H1 (cell line): ENCODE results near the gene OVCA2. TPM values are rescaled to one million over a fixed set of nuclear protein-coding genes. Genes with fewer than 3 reads are reported as not detected.

ENCODE experiments used
- CTCF ChIA-PET: fragments of 300-600 bp; sonication (Branson Sonifier 250); formaldehyde crosslinking; loops from one replicate; lab custom pipeline; 2021; ENCODE audit not compliant: partially characterized antibody; lab: Charles Lee
- POLR2A ChIA-PET: fragments of 300-600 bp; sonication (Branson Sonifier 250); formaldehyde crosslinking; loops from one replicate; lab custom pipeline; 2021; ENCODE audit warnings: inconsistent platforms; ENCODE audit not compliant: partially characterized antibody; lab: Charles Lee
- DNase-seq, 2 experiments: peaks; one replicate each; pipeline versions ENCODE4 v3.0.0 to v3.0.0-alpha.2; 2010 to 2022; ENCODE audit warnings: low spot score in 2 of 2, low read depth in 1 of 2, mixed read lengths in 1 of 2
- FAIRE-seq: peaks from 2 replicates; lab custom pipeline; 2011; peaks lifted over from hg19 to GRCh38; lab: Jason Lieb, UNC
- H2AFZ ChIP-seq: 2 replicates; pipeline ENCODE4 v1.8.1; 2012; ENCODE audit warnings: low read length, inconsistent platforms
- H2AK5ac ChIP-seq: 2 replicates; pipeline ENCODE4 v1.6.1; 2013; ENCODE audit warnings: low read depth, low read length
- H2BK120ac ChIP-seq: replicated peaks from 2 replicates; pipeline ENCODE3; 2013; ENCODE audit warnings: low read depth, low read length, inconsistent platforms
- H2BK12ac ChIP-seq: 2 replicates; pipeline ENCODE4 v1.6.1; 2013; ENCODE audit warnings: low read depth, low read length
- H2BK15ac ChIP-seq: 2 replicates; pipeline ENCODE4 v1.6.1; 2013; ENCODE audit warnings: low read length
- H2BK20ac ChIP-seq: 2 replicates; pipeline ENCODE4 v1.6.1; 2013; ENCODE audit warnings: low read length
- H2BK5ac ChIP-seq: 2 replicates; pipeline ENCODE4 v1.6.1; 2013; ENCODE audit warnings: low read depth, low read length
- H3K14ac ChIP-seq: 2 replicates; pipeline ENCODE4 v1.6.1; 2013; ENCODE audit warnings: inconsistent platforms; ENCODE audit not compliant: insufficient read length
- H3K18ac ChIP-seq: 2 replicates; pipeline ENCODE4 v1.6.1; 2013; ENCODE audit warnings: low read length; ENCODE audit errors: extremely low read depth
- H3K23ac ChIP-seq: 2 replicates; pipeline ENCODE4 v1.6.1; 2013; ENCODE audit warnings: inconsistent platforms; ENCODE audit not compliant: insufficient read length
- H3K23me2 ChIP-seq: 2 replicates; pipeline ENCODE4 v1.6.1; 2013; ENCODE audit warnings: low read depth, low read length
- H3K27ac ChIP-seq: 2 replicates; pipeline ENCODE4 v1.6.1; 2011; ENCODE audit warnings: low read depth, low read length, inconsistent platforms
- H3K27me3 ChIP-seq, 4 experiments: replicated peaks in 1 of 4; 1 replicate in 1 of 4; 2 replicates in 3 of 4; pipeline versions ENCODE4 v1.6.1 to v1.8.1; 2011 to 2013; ENCODE audit warnings: low read length in 3 of 4, mild to moderate bottlenecking in 3 of 4, inconsistent platforms in 2 of 4, mixed read lengths in 2 of 4, moderate library complexity in 1 of 4; ENCODE audit not compliant: control insufficient read depth in 3 of 4, insufficient read depth in 3 of 4; ENCODE audit errors: extremely low read depth in 1 of 4
- H3K36me3 ChIP-seq, 4 experiments: 2 replicates each; pipeline versions ENCODE4 v1.6.1 to v1.8.1; 2011 to 2013; ENCODE audit warnings: mild to moderate bottlenecking in 4 of 4, low read length in 3 of 4, moderate library complexity in 2 of 4, control low read depth in 1 of 4, inconsistent platforms in 1 of 4; ENCODE audit not compliant: insufficient read depth in 4 of 4, control insufficient read depth in 2 of 4
- H3K4ac ChIP-seq: replicated peaks from 2 replicates; pipeline ENCODE3; 2013; ENCODE audit warnings: low read length, low read depth, mixed read lengths, inconsistent platforms; ENCODE audit not compliant: insufficient read length
- H3K4me1 ChIP-seq, 4 experiments: replicated peaks in 1 of 4; 1 replicate in 1 of 4; 2 replicates in 3 of 4; pipeline versions ENCODE4 v1.6.1 to v1.8.1; 2011 to 2013; ENCODE audit warnings: low read length in 3 of 4, inconsistent platforms in 2 of 4, mixed read lengths in 1 of 4; ENCODE audit not compliant: insufficient read depth in 4 of 4, control insufficient read depth in 3 of 4
- H3K4me2 ChIP-seq, 2 experiments: 2 replicates each; pipeline versions ENCODE4 v1.6.1 to v1.8.1; 2011 to 2013; ENCODE audit warnings: low read depth in 2 of 2, low read length in 2 of 2, control low read depth in 1 of 2, inconsistent platforms in 1 of 2, mild to moderate bottlenecking in 1 of 2; ENCODE audit not compliant: insufficient read depth in 1 of 2
- H3K4me3 ChIP-seq, 4 experiments: fragments of 200-600, 300-600 bp in 1 of 4; sonication (generic), shearing (Covaris generic), sonication (Bioruptor Twin) in 1 of 4; 2 replicates each; pipeline versions ENCODE4 v1.5.1 to v1.8.1; 2011 to 2016; ENCODE audit warnings: low read length in 4 of 4, low read depth in 3 of 4, control low read depth in 2 of 4, inconsistent platforms in 2 of 4, mild to moderate bottlenecking in 2 of 4, mixed read lengths in 1 of 4, moderate library complexity in 1 of 4; ENCODE audit not compliant: insufficient read depth in 2 of 4; ENCODE audit errors: extremely low read depth in 1 of 4
- H3K56ac ChIP-seq: replicated peaks from 2 replicates; pipeline ENCODE3; 2013; ENCODE audit warnings: low read depth, mild to moderate bottlenecking, mixed read lengths, low read length, inconsistent platforms; ENCODE audit not compliant: insufficient read length
- H3K79me1 ChIP-seq: 2 replicates; pipeline ENCODE4 v1.6.1; 2013; ENCODE audit warnings: low read depth, low read length, control low read depth
- H3K79me2 ChIP-seq, 2 experiments: 2 replicates each; pipeline versions ENCODE4 v1.6.1 to v1.8.1; 2012 to 2013; ENCODE audit warnings: low read length in 2 of 2, mild to moderate bottlenecking in 2 of 2, inconsistent platforms in 1 of 2; ENCODE audit not compliant: insufficient read depth in 2 of 2, control insufficient read depth in 1 of 2
- H3K9ac ChIP-seq, 4 experiments: replicated peaks in 1 of 4; 1 replicate in 1 of 4; 2 replicates in 3 of 4; pipeline versions ENCODE4 v1.6.1 to v1.8.1; 2011 to 2013; ENCODE audit warnings: low read depth in 3 of 4, low read length in 3 of 4, control low read depth in 2 of 4, mild to moderate bottlenecking in 2 of 4, moderate library complexity in 2 of 4, inconsistent platforms in 1 of 4; ENCODE audit errors: extremely low read depth in 1 of 4
- H3K9me3 ChIP-seq, 2 experiments: 2 replicates each; pipeline versions ENCODE4 v1.6.1 to v1.8.1; 2012 to 2013; ENCODE audit warnings: mild to moderate bottlenecking in 2 of 2, moderate library complexity in 2 of 2, control low read depth in 1 of 2, inconsistent platforms in 1 of 2, low read depth in 1 of 2, low read length in 1 of 2, mixed read lengths in 1 of 2; ENCODE audit not compliant: insufficient read depth in 2 of 2
- H4K20me1 ChIP-seq, 2 experiments: replicated peaks in 1 of 2; 2 replicates each; pipeline versions ENCODE3 to v1.8.1; 2011 to 2013; ENCODE audit warnings: inconsistent platforms in 2 of 2, low read length in 2 of 2, mild to moderate bottlenecking in 1 of 2; ENCODE audit not compliant: insufficient read depth in 2 of 2, control insufficient read depth in 1 of 2
- H4K5ac ChIP-seq: 2 replicates; pipeline ENCODE4 v1.6.1; 2013; ENCODE audit warnings: low read length, low read depth, mixed read lengths, inconsistent platforms; ENCODE audit not compliant: insufficient read length
- H4K8ac ChIP-seq: 2 replicates; pipeline ENCODE4 v1.8.0; 2013; ENCODE audit warnings: mild to moderate bottlenecking, moderate library complexity, low read length, inconsistent platforms; ENCODE audit not compliant: insufficient read depth; ENCODE audit errors: extremely low read depth
- H4K91ac ChIP-seq: replicated peaks from 2 replicates; pipeline ENCODE3; 2013; ENCODE audit warnings: low read length, mixed read lengths, inconsistent platforms; ENCODE audit not compliant: insufficient read length
- BCL11A ChIP-seq, 2 experiments: IDR thresholded peaks; one replicate each; pipeline ENCODE4 v1.6.1; 2011; ENCODE audit warnings: low read depth in 2 of 2, low read length in 2 of 2, mild to moderate bottlenecking in 2 of 2
- EZH2 ChIP-seq: fragments of 200-600 bp; sonication (generic); IDR thresholded peaks from 2 replicates; pipeline ENCODE4 v1.7.1; 2012; ENCODE audit warnings: low read depth, mild to moderate bottlenecking, moderate library complexity, low read length, inconsistent platforms; ENCODE audit not compliant: severe bottlenecking
- JUND ChIP-seq: IDR thresholded peaks from 2 replicates; pipeline ENCODE4 v1.6.1; 2011; ENCODE audit warnings: mild to moderate bottlenecking, improper control_type of control experiment, low read length
- RAD21 ChIP-seq, 2 experiments: IDR thresholded peaks in 1 of 2; conservative IDR thresholded peaks in 1 of 2; 2 replicates each; pipeline ENCODE4 v1.6.1; 2011; ENCODE audit warnings: low read depth in 2 of 2, low read length in 2 of 2, improper control_type of control experiment in 1 of 2, inconsistent platforms in 1 of 2, mild to moderate bottlenecking in 1 of 2, moderate library complexity in 1 of 2
- SIRT6 ChIP-seq: IDR thresholded peaks from one replicate; pipeline ENCODE4 v1.7.1; 2012; ENCODE audit warnings: low read length, inconsistent platforms
- SIX5 ChIP-seq: IDR thresholded peaks from 2 replicates; pipeline ENCODE4 v1.6.1; 2011; ENCODE audit warnings: mild to moderate bottlenecking, low read depth, low read length
- YY1 ChIP-seq: IDR thresholded peaks from 2 replicates; pipeline ENCODE4 v1.6.1; 2011; ENCODE audit warnings: low read depth, mild to moderate bottlenecking, low read length
- WGBS, 2 experiments: shearing (Covaris generic) in 1 of 2; methylation state at CpG; one replicate each; pipeline versions ENCODE4 v1.1.6 to v1.1.7; 2013 to 2015; ENCODE audit warnings: low lambda C conversion rate in 2 of 2, mixed read lengths in 2 of 2, inconsistent platforms in 1 of 2, low coverage in 1 of 2, missing lambda C conversion rate in 1 of 2; ENCODE audit not compliant: insufficient replicate concordance in 2 of 2, insufficient coverage in 1 of 2, insufficient read length in 1 of 2; ENCODE audit errors: extremely low coverage in 1 of 2, missing lambda C conversion rate in 1 of 2; 5-methylcytosine and 5-hydroxymethylcytosine counted together
- long read RNA-seq, 2 experiments: library from RNA in 1 of 2; library from capped mRNA in 1 of 2; stranded (forward); transcript quantifications; one replicate each; pipeline ENCODE4 v2.0.0, GENCODE V29; 2021; ENCODE audit warnings: inconsistent platforms in 1 of 2
- polyA minus RNA-seq, 3 experiments: library from RNA; depleted of rRNA, polyadenylated mRNA; stranded (reverse); fragments of >200 nt; gene quantifications; 1 replicate in 2 of 3; 2 replicates in 1 of 3; pipeline ENCODE4 v1.2.3, GENCODE V29; 2011
- polyA plus RNA-seq, 7 experiments: library from polyadenylated mRNA; depleted of rRNA in 3 of 7; stranded (reverse) in 5 of 7; unstranded in 2 of 7; fragments of >200 nt in 5 of 7; fragments of 200-250 nt in 2 of 7; gene quantifications; 1 replicate in 5 of 7; 2 replicates in 1 of 7; 4 replicates in 1 of 7; pipeline versions ENCODE4 v1.2.1 to v1.2.3, GENCODE V29; 2011 to 2013; ENCODE audit warnings: missing spikeins in 2 of 7, mixed read lengths in 2 of 7
- total RNA-seq: library from RNA; stranded (reverse); fragmentation: NEBNext Ultra II Directional; extraction: Animal tissue kit (Norgen Biotek cat#: 25700); gene quantifications from 2 replicates; pipeline ENCODE4 v1.2.1, GENCODE V29; 2021

The OVCA2 gene
- total RNA-seq (14.9 and 15.3 TPM in 2 replicates), polyA plus RNA-seq (2011; rRNA removed) (34.5 and 37.0 TPM in 2 replicates), polyA minus RNA-seq (2011; rRNA and poly(A)+ RNA removed) (18.9 TPM in 2 replicates)
- polyA plus RNA-seq (2011; cell fraction: cytosol; rRNA removed): 24.4 TPM
- 22.7 TPM for polyA plus RNA-seq (2011; cell fraction: nucleus; rRNA removed)
- polyA plus RNA-seq (2012, experiment 1 of 2): 17.7 to 21.4 TPM (median 18.6 TPM) in 4 replicates
- 42.5 TPM for polyA plus RNA-seq (2012, experiment 2 of 2)
- 23.4 TPM for polyA plus RNA-seq (2013, experiment 1 of 2)
- 23.8 TPM for polyA plus RNA-seq (2013, experiment 2 of 2)
- 7.5 TPM for polyA minus RNA-seq (2011; cell fraction: cytosol; rRNA and poly(A)+ RNA removed)
- 5.2 TPM for polyA minus RNA-seq (2011; cell fraction: nucleus; rRNA and poly(A)+ RNA removed)
- long read RNA-seq, experiment 1, transcript OVCA2-201 (2 exons, 1,122 nt): major isoform, 15 of 23 reads
- long read RNA-seq, experiment 1, partial matches to known transcripts: 0 of 23 reads
- long read RNA-seq, experiment 1, other reads (novel, unspliced or antisense): 8 of 23 reads
- long read RNA-seq, experiment 2, partial matches to known transcripts: 0 of 2 reads
- long read RNA-seq, experiment 2, other reads (novel, unspliced or antisense): 2 of 2 reads

DNA sequence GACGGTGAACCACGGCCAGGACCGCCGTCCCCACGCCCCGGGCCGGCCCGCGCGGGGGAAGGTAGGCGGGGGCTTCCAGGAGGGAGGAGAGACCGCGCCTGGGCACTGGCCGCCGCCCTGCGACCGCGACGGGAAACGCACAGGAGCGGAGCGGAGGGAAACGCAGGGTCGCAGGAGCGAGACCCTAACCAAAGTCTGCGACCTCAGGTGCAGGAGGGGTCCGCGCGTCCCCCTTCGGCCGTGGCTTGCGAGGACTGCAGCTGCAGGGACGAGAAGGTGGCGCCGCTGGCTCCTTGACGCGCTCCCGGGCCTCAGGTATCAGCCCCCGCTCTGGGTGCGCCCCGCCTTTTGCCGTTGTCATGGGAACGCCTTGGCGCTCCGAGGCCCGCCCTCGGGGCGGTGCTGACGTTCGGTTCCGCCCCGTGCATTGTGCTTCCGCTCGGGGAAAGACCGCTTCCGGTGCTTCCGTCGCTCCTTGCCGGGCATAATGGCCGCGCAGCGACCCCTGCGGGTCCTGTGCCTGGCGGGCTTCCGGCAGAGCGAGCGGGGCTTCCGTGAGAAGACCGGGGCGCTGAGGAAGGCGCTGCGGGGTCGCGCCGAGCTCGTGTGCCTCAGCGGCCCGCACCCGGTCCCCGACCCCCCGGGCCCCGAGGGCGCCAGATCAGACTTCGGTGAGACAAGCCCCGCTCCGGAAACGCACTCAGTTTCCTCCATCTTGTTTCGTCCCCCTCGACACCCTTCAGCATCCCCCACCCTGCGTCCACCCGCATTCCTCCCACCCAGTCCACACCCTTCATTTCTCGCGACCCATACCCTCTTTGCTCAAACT is at the start of gene OVCA2:
TSS of gene OVCA2 (plus strand) at position 462 of the 829 bp plus-strand sequence. CDS start at position 488, 26 bp downstream.
- H2BK15ac ChIP-seq: no peak within 1 kb of the TSS; the same call in 1 of the 2 replicates
- FAIRE-seq: no peak
- ChIA-PET POLR2A (interaction anchor here (0.5 to 1.6 kb wide), 4 partner anchors 12 to 133 kb away, joined by 3 read pairs; no protein-coding TSS in a partner anchor), CTCF (interaction anchor here (0.5 to 3.1 kb wide), 15 partner anchors 9 to 241 kb away, joined by 3 to 17 read pairs (median 4); partner anchors contain the start of gene RTN4RL1)
- no peak within 1 kb of the TSS for H3K23ac ChIP-seq
- no peak within 1 kb of the TSS for H4K91ac ChIP-seq
- H3K9me3 ChIP-seq: no peaks in the 10 kb centered on the region
- H3K23me2 ChIP-seq: peaks cover 5% of the 10 kb centered on the region; the same call in 1 of the 2 replicates
- peak within 1 kb of the TSS; percentile 58 to 82 (median 71) for H3K4me3 ChIP-seq
- H2BK20ac ChIP-seq: no peak within 1 kb of the TSS
- peak within 1 kb of the TSS; percentile 4 for H4K5ac ChIP-seq
- H3K27me3 ChIP-seq: peaks cover 0 to 2% (median 0%) of the 10 kb centered on the region in 4 experiments; a peak in 1 of 7 replicates
- H3K4me2 ChIP-seq: peak within 1 kb of the TSS; percentile 61 to 91
- no peak within 1 kb of the TSS; the same call in 1 of the 2 replicates for H3K18ac ChIP-seq
- no peak within 1 kb of the TSS for H2BK120ac ChIP-seq
- H3K79me1 ChIP-seq: peaks cover 4% of the 10 kb centered on the region
- H3K56ac ChIP-seq: no peak within 1 kb of the TSS
- 0 out of 2 replicates have a peak within 1 kb of the TSS, but pooled peaks have one; percentile 34 for H2AK5ac ChIP-seq
- peak within 1 kb of the TSS; percentile 93; the same call in 1 of the 2 replicates for H4K8ac ChIP-seq
- H4K20me1 ChIP-seq: peaks cover 0 to 3% of the 10 kb centered on the region in 2 experiments
- H3K9ac ChIP-seq: peak within 1 kb of the TSS in 3 of 4 experiments; percentile 65 to 74 (median 72); a peak in 6 of 7 replicates
- H3K14ac ChIP-seq: no peak within 1 kb of the TSS
- WGBS, 2 experiments: 2% methylated on average over 72 of the region's 93 CpGs; no CpG with 5 or more reads in 1 of the 2 experiments
- peak within 1 kb of the TSS; percentile 74 for H3K27ac ChIP-seq
- H2BK12ac ChIP-seq: 0 out of 2 replicates have a peak within 1 kb of the TSS, but pooled peaks have one; percentile 4
- peak in 1 of 2 experiments; percentile 96 for DNase-seq
- H3K36me3 ChIP-seq: peaks cover 0 to 9% (median 2%) of the 10 kb centered on the region in 4 experiments; a peak in 4 of 8 replicates
- no peaks in the 10 kb centered on the region for H3K79me2 ChIP-seq
- H2AFZ ChIP-seq: peak within 1 kb of the TSS; percentile 43; the same call in 1 of the 2 replicates
- H3K4ac ChIP-seq: no peak within 1 kb of the TSS
- peak within 1 kb of the TSS; percentile 66 for H2BK5ac ChIP-seq
- peaks cover 0 to 6% (median 5%) of the 10 kb centered on the region in 4 experiments; a peak in 4 of 7 replicates for H3K4me1 ChIP-seq
- no peak for TF ChIP-seq SIRT6
- TF ChIP-seq SIX5: peak; percentile 27; the same call in 1 of the 2 replicates
- no peak for TF ChIP-seq BCL11A (IDR thresholded peaks at IDR 0.05; ENCODE audit: low read depth in 2 of 2, low read length in 2 of 2)
- no peak for TF ChIP-seq JUND
- TF ChIP-seq RAD21 (IDR thresholded peaks at IDR 0.05 in 1 of 2, conservative IDR thresholded peaks at IDR 0.05 in 1 of 2; ENCODE audit: low read depth in 2 of 2, low read length in 2 of 2): peak; percentile 58 to 75
- TF ChIP-seq YY1: peak; percentile 97
- TF ChIP-seq EZH2: no peak
